PFSK-1 (cell line): Measurements from ENCODE around the gene DLD.

Source experiments
- POLR2AphosphoS5 ChIP-seq: IDR thresholded peaks from 2 replicates; pipeline ENCODE4 v1.6.1; 2012; ENCODE audit warnings: low read depth, mild to moderate bottlenecking, control low read depth, low read length, moderate library complexity
- REST ChIP-seq, 2 experiments: IDR thresholded peaks; 2 replicates each; pipeline versions ENCODE4 v1.6.1 to v1.8.0; 2011 to 2012; ENCODE audit warnings: low read depth in 2 of 2, low read length in 2 of 2, control low read depth in 1 of 2, inconsistent platforms in 1 of 2, mild to moderate bottlenecking in 1 of 2, moderate library complexity in 1 of 2; ENCODE audit not compliant: insufficient read depth in 1 of 2
- SIN3A ChIP-seq: IDR thresholded peaks from 2 replicates; pipeline ENCODE4 v1.6.1; 2012; ENCODE audit warnings: mild to moderate bottlenecking, low read length, moderate library complexity, borderline replicate concordance; ENCODE audit not compliant: insufficient read depth
- TAF1 ChIP-seq: IDR thresholded peaks from 2 replicates; pipeline ENCODE4 v1.6.1; 2012; ENCODE audit warnings: low read length, control low read depth, borderline replicate concordance; ENCODE audit not compliant: insufficient read depth

DNA sequence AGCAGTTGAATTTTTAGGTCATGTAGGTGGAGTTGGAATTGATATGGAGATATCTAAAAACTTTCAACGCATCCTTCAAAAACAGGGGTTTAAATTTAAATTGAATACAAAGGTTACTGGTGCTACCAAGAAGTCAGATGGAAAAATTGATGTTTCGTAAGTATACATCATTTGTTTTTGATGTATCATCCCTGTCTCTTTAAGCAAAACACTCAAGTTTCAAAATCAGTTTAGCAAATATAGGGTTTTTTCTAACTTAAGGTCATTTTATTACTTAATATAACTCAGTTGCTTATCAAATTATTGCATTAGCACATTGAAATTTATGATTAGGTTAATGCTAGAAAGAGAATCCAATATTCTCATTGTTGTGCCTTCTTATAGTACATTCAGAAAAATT is 24.6 kb downstream of the DLD start:
- no peak for TF ChIP-seq SIN3A
- no peak for TF ChIP-seq POLR2AphosphoS5
- no peak for TF ChIP-seq TAF1
- no peak for TF ChIP-seq REST (IDR thresholded peaks at IDR 0.05; ENCODE audit: insufficient read depth in 1 of 2, low read depth in 2 of 2, low read length in 2 of 2)
